ENCODE results near the gene SPAM1.

- no peak for TF ChIP-seq EZH2 (IDR thresholded peaks at IDR 0.05; ENCODE audit: low read length, missing control alignments)
- TF ChIP-seq, protein P1, sequence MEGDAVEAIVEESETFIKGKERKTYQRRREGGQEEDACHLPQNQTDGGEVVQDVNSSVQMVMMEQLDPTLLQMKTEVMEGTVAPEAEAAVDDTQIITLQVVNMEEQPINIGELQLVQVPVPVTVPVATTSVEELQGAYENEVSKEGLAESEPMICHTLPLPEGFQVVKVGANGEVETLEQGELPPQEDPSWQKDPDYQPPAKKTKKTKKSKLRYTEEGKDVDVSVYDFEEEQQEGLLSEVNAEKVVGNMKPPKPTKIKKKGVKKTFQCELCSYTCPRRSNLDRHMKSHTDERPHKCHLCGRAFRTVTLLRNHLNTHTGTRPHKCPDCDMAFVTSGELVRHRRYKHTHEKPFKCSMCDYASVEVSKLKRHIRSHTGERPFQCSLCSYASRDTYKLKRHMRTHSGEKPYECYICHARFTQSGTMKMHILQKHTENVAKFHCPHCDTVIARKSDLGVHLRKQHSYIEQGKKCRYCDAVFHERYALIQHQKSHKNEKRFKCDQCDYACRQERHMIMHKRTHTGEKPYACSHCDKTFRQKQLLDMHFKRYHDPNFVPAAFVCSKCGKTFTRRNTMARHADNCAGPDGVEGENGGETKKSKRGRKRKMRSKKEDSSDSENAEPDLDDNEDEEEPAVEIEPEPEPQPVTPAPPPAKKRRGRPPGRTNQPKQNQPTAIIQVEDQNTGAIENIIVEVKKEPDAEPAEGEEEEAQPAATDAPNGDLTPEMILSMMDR (conservative IDR thresholded peaks at IDR 0.05 in 1 of 2, IDR thresholded peaks at IDR 0.05 in 1 of 2; ENCODE audit: low read depth in 1 of 2, low read length in 2 of 2), result no peak
Observed at GRCh38 chr7:123888192-123888591, 36.8 kb upstream of the SPAM1 start.

All from fibroblast of lung (primary cell).